ENCODE data around the gene GSTA5. TPM values are rescaled to one million over a fixed set of nuclear protein-coding genes. Genes with fewer than 3 reads are reported as not detected.

Gene GSTA5
- total and polyA plus RNA-seq, 4 donors: not detected

DNA sequence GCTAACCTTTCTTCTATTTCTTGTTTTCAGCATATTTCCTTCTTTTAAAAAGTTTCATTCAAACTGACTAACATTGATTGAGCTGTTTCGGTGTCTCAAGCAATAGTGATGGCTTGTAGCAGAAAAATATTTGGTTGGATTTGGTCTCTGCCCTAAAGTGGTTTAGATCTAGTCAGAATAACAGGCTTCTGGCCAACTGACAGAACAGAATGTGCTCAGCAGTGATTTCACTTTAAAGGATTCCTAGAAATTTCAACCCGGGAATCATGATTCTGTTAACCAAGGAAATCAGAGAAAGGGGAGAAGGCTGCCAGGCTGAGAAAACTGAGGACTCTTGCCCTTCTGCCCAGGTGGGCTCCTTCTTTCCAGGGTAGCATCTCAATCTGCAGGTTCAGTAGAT lies 20.4 kb downstream of the GSTA5 start:
- no peak for DNase-seq (ENCODE audit: low spot score)
- H3K27me3 ChIP-seq (ENCODE audit: control insufficient read depth in 4 of 4, insufficient read depth in 4 of 4, low read length in 3 of 4): no peaks in the 10 kb centered on the region
- no peak overlapping the region for H3K4me3 ChIP-seq (ENCODE audit: low read depth in 1 of 3, low read length in 3 of 3)
- 70% methylated on average over 2 of the region's 2 CpGs for WGBS
- no peaks in the 10 kb centered on the region for H3K9me3 ChIP-seq (ENCODE audit: control insufficient read depth in 4 of 4, low read length in 3 of 4)
- TF ChIP-seq, protein P1, sequence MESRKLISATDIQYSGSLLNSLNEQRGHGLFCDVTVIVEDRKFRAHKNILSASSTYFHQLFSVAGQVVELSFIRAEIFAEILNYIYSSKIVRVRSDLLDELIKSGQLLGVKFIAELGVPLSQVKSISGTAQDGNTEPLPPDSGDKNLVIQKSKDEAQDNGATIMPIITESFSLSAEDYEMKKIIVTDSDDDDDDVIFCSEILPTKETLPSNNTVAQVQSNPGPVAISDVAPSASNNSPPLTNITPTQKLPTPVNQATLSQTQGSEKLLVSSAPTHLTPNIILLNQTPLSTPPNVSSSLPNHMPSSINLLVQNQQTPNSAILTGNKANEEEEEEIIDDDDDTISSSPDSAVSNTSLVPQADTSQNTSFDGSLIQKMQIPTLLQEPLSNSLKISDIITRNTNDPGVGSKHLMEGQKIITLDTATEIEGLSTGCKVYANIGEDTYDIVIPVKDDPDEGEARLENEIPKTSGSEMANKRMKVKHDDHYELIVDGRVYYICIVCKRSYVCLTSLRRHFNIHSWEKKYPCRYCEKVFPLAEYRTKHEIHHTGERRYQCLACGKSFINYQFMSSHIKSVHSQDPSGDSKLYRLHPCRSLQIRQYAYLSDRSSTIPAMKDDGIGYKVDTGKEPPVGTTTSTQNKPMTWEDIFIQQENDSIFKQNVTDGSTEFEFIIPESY (IDR thresholded peaks at IDR 0.05): no peak
- TF ChIP-seq HNF4G (IDR thresholded peaks at IDR 0.05) (no peak), SP1 (IDR thresholded peaks at IDR 0.05) (no peak), JUND (IDR thresholded peaks at IDR 0.05) (no peak), YY1 (IDR thresholded peaks at IDR 0.05) (no peak), CTCF (IDR thresholded peaks at IDR 0.05; ENCODE audit: low read depth, low read length, missing input control) (no peak), MAX (IDR thresholded peaks at IDR 0.05) (no peak), EGR1 (IDR thresholded peaks at IDR 0.05; ENCODE audit: low read depth in 2 of 2) (no peak), RXRA (IDR thresholded peaks at IDR 0.05) (no peak), GABPA (IDR thresholded peaks at IDR 0.05 in 1 of 2, conservative IDR thresholded peaks at IDR 0.05 in 1 of 2) (no peak), RAD21 (IDR thresholded peaks at IDR 0.05) (no peak), FOXA2 (IDR thresholded peaks at IDR 0.05) (no peak), FOXA1 (IDR thresholded peaks at IDR 0.05) (no peak), TAF1 (conservative IDR thresholded peaks at IDR 0.05) (no peak), REST (IDR thresholded peaks at IDR 0.05) (no peak), HNF4A (conservative IDR thresholded peaks at IDR 0.05) (no peak)
- TF ChIP-seq, protein P2, sequence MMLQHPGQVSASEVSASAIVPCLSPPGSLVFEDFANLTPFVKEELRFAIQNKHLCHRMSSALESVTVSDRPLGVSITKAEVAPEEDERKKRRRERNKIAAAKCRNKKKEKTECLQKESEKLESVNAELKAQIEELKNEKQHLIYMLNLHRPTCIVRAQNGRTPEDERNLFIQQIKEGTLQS (IDR thresholded peaks at IDR 0.05): no peak
- H3K4me1 ChIP-seq (ENCODE audit: control insufficient read depth in 4 of 4, insufficient read depth in 4 of 4, low read length in 3 of 4): peaks cover 0 to 7% (median 3%) of the 10 kb centered on the region in 4 donors
- H3K36me3 ChIP-seq (ENCODE audit: control insufficient read depth in 4 of 4, insufficient read depth in 3 of 4, low read depth in 1 of 4, low read length in 3 of 4): no peaks in the 10 kb centered on the region
- H3K27ac ChIP-seq (ENCODE audit: low read depth in 1 of 2, low read length in 2 of 2): no peak overlapping the region
- no peak overlapping the region for H3K9ac ChIP-seq (ENCODE audit: low read depth in 1 of 2, low read length in 2 of 2)
